NCI-H510A treated with DMSO at 0.1 percent for 48 hours (cell line): Measurements from ENCODE around the gene PHF5A.

Source experiments
- DNase-seq: peaks from one replicate; lab custom pipeline; 2025; lab: John Stamatoyannopoulos, UW

Gene PHF5A

DNA sequence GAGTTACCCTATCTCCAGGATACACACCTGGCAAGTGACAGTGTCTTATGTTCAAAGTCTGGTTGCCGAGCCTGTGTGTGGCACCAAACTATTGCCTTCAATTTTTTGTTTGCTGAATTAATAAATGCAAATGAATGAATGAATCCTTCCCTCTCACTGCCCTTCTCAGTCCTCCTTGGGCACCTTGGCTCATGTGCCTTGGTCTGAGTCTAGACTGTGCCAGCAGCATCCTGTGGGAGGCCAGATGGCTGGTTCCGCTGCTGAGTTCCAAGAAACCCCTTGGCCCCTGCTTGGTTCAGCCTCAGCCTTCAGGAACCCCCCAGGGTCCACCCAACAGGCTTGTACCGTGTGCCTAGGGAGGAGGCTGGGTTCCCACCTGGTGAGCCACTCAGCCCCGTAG lies 52.9 kb downstream of the PHF5A start:
- DNase-seq: no peak

DNA sequence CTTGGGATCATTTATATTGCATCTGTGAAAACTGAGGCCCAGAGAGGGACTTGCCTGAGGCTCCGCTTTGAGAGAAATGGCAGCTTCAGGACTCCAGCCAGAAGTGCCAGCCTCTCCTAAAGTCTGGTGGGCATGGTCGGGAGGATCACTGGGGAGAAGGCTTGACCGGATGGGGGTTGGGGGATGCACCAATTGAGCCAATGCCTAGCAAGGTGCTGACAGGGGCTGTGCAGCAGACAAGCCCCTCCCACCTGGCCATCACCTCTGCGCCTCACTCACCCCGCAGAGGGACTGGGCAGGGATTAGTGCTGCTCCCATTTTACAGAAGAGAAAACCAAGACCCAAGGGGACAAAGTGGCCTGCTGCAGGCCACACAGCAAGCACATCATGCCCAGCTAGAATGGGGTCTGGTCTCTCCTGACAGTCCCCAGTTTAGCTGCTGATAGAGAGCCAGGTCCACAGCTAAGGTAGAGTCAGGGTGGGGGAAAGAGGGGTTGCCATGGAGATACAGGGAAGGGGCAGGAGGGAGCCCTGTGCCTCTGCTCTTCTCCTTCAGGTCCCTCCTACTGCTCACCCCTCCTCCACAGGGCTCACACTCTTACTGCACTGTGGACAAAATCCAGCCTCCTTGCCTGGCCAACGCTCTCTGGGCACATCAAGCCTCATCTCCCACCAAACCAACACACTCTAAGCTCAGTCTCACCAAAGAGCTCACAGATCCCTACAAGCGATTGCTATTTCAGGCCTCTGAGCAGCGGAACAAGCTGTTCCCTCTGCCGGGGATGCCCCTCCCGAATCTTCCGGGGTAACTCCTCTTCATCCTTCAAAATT lies 57.3 kb downstream of the PHF5A start:
- DNase-seq: no peak

DNA sequence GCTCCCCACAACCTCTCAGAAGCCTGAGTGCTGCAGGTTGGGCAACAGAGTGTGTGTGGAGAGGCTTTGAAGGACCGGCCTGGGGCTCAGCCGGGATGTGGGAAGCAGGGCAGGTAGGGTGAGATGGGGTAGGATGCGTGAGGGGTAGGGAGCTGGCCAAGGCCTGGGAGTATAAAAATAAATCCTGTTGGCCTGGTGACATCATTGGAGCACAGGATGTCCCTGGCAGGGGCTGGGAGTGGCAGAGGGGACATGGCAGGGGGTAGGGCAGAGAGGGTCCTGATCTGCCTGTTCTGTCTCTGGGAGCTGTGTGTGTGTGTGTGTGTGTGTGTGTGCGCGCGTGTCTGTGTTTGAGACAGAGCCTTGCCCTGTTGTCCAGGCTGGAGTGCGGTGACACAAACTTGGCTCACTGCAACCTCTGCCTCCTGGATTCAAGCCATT lies 58.2 kb downstream of the PHF5A start:
- no peak for DNase-seq
